OCI-M2 (cell line): Measurements from ENCODE around the gene NPVF.

Source experiments
- DNase-seq: peaks from one replicate; lab custom pipeline; 2025; ENCODE audit not compliant: unreplicated experiment; lab: John Stamatoyannopoulos, UW

Gene NPVF, protein sequence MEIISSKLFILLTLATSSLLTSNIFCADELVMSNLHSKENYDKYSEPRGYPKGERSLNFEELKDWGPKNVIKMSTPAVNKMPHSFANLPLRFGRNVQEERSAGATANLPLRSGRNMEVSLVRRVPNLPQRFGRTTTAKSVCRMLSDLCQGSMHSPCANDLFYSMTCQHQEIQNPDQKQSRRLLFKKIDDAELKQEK

DNA sequence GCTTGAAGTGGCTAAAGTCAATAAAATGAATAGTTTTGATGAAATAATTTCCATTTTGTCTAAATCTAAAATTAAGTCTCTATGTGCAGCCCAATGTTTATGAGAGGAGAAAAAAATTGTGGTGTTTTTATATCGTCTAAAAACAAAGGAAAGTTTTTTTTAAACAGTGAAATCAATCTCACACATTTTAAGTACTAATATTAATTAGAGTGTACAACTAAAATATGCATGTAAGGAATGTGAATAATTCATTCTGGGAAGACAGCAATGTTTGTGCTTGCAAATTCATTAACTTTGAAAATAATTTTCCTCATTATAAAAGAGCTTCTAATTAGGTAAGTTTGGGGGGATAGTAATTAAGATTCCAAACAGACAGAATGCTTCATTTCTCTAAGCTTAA is at the start of gene NPVF:
Gene NPVF (minus strand): TSS at position 101 of the 400 bp plus-strand sequence. CDS start 47 bp downstream, at position 54.
- no peak for DNase-seq

DNA sequence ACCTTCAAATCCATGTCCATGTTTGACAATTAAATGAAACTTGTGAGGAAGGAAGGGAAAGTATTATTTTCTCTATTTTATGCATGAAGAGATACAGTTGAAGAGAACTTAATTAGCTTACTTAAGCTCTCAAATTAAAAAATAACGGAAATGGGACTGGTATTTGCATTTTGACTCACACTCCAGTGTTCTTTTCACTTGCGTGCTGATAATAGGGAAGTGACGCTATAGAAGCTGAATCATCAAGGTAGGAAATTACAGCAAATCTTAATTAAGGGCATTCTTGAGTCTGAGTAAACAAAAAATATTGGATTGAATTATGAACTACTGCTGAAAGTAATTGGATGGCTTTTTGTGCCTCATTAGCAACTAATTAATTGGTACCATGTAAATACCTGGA is 44.0 kb upstream of the NPVF start:
- DNase-seq = no peak

DNA sequence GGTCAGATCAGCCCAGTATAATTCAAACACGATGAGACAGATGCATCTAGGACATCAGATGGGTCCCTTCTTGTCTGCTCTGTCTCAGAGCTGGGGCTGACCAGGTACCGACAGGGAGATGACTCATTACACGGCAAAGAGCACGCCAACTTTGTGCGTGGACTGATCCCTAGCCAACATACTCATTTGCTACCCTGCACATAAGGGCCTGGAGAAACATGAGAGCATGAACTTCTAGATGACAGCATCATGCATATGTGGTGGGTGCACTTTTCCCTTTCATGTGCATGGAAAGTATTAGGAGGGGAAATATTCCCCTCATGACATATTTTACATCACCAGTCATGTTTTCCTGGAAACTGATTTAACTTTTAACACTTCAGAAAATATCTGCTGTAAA is 35.1 kb upstream of the NPVF start:
- no peak for DNase-seq

DNA sequence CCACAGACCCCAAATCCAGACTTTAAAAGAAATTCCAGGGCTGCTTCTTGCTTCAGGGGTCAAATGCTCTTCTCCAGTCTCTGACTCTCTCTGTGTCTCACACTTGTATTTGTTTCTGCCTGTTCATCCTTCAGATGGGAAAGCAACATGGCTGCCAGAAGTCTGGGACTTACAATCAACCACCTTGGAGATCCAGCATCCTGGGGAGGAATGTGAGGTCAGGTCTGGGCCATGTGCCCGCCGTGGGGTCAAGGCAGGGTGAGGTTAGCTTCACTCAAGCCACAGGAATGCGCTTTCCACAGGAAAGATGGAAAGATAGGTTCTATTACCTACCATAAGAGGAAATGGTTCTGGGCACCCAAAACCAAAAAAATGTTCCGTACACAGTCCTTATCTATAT is 34.3 kb upstream of the NPVF start:
- no peak for DNase-seq

DNA sequence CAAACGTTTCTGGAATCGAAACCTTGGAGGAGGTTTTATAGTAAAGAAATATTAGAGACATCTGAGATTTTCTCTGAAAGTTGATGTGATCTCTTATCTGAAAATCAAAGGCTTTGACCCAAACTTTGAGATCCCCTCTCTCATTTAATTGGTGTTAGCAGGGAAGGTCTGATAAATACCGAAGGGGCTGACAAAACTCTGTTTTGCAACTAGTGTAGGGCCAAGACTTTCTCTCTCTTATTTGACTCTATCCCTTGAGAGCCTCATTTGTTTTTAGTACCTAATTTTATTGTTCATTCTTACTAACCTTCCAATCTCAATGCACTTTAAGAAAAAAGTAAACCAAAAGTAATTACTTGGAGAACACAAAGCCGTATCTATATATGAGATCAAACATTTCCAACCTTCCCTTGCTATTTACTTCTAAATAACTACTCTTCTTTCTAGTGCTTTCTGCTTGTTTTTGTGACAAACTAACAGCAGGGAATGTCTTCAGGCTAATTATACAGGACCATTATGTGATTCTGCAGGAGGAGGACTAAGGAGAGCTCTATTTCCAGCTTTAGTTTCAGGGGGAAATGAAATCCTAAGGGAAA is 33.4 kb upstream of the NPVF start:
- DNase-seq = no peak

DNA sequence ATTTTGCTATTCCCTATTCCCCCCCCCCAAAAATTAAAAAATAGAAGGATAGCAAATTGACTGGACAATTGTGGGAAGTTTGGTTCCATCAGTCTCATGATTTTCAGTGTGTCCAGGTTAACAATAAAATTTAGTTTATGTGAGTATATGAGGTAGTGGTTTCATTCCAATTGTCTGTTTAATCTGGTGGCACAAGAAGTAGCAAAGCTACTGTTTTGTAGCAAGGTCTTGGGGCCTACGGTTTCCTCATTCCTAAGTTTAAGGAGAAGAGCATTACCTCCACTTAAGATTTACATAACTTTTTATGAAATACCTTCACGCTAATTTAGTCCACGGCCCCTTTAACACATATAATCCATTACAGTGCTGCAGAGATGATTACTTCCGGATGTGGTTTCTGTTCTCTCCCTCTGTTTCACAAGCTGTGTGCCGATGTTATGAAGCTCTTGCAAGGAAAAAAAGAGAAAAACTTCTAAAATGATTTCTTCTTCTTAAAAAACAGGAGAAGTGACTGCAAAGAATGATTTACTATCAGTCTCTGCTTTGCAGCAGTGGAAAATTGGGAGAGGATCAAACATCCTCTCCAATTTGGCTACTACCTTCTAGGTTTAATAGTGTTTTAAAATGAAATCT is 32.7 kb upstream of the NPVF start:
- no peak for DNase-seq

DNA sequence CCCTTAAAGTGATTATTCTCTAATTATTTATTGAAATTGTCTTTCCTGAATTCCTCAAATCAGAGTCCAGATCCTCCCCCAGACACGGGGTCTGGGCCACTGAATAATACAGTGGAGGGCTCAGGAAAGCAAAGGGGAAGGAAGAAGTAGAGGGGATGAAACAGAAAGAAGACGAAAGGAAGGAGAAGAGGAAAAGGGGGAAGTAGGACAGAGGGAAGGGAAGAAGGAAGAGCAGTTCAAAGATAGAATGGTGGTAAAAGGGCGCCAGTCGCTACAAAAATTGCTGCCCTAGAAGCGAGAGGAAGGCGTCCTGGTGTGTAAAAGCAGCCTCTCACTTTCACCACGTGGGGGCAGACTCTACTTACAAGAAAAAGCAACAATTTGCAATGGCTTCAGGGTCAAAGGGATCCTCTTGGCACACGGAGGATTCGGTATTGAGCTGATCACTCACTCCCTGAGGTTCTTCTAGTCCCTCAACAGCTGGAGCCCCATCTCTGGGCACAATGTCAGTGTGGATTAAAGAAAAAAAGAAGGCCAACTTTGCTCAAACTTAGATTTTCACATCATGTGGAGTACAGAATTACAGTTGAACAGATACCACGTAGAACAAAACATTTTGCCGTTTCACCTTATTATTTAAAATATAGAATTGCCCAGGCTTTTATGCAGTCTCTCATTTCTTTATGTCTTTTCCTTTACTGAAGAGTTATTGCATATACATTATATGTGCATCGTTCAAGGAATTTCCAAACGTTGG is 31.4 kb upstream of the NPVF start:
- DNase-seq = no peak

DNA sequence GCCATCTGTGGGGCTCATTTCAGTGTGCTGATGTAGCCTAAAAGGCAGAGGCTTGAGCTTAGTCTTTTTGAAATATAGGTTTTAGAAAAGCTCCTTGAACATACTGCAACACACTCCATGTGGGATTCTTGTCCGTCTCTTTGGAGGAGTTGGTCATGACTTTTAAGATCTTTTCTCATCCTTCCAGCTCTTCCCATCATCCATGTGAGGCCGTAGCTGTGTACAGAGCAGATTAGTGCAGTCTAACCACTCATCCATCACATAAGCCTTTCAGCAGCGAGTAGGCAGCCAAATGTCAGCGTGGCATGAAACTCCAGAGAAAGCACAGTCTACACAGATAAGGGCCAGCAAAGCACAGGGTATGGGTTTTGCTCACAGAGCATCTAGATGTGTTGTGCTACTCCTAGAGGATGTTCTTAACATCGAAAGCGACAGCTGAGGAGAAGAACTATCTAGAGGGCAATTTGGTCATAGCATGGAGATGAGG is 28.1 kb upstream of the NPVF start:
- no peak for DNase-seq

DNA sequence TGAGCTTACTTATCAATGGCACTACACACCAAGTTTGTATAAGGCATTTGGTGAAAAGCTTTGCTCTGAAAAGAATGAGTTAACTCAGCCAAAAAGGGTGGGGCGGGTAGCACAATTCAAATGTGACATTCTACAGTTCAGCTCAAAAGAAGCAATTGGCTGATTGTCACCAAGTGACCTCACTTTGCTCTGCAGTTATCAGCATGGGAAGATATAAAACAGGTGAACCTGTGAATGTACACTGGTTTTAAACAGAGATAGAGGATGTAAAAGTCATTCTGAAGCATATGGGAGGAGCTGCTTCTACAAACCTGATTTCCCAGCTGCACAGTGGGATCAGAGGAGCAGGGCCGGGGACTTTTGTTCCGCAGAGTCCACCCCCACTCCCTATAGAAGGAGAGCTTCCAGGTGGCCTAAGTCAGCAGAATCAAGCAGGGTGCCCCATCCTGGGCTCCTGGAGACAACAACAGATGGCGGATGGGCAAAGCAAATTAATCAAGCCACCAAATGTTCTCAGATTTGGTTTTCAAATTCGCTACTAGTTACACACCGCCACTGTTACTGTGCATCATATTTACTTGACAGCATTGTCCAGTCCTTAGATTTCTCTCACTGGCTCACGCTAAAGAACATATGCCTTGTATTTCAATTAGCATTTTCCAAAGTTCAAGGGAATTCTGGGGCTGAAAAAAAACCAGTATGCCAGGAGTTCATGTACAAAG is 27.5 kb upstream of the NPVF start:
- DNase-seq = no peak

DNA sequence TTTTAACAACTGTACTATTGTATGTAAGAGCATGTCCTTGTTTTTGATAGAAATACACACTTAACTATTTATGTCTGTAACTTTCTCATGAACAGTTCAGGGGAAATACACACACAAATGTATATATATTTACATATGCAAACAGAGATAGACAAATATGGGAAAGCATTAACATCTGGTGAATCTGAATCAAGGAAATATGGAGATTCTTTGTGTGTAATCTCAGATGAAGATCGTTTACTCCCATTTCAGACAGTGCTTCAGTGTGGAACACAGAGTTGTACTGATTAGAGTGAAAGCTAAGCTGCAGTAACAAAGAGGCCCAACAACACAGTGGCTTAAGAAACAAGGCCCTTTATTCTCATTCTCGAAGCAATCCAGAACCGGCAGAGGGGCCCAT is 26.3 kb upstream of the NPVF start:
- no peak for DNase-seq

DNA sequence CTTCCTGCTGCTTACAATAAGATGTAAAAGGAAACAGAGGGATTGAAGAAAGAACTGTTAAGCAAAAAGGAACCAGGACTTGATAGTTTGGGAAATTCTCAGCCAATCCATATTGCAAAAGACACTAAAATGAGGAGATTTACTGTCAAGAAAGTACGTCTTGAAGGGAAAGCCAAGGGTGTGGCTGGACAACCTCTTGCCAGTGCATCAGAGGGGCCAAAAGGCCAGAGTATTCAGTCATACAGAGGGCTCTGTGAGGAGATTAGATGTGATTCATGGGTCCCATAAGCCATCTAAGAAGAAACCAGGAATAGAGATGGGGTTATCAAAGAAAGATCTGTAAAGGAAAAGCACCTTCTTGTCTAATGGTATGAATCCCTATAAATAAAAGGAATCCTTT is 25.4 kb upstream of the NPVF start:
- DNase-seq = no peak

DNA sequence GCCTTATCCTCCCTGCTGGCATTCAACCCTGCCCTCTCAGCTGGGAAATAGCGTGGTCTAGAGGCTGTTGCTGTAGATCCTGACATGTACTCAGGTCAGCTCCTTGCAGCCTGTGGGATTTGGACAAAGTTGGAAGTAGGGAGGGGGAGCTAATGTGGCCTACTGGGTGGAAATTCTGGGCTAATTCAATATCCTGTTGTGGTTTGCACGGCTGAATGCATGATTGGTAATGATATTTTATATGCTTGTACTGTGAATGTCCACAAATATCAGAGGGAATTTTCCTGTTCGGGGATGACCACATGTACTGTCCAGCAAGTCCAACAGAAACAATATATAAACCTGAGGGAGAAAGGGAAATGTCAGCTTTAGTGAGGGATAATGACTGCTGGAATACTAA is 22.1 kb upstream of the NPVF start:
- DNase-seq = no peak

DNA sequence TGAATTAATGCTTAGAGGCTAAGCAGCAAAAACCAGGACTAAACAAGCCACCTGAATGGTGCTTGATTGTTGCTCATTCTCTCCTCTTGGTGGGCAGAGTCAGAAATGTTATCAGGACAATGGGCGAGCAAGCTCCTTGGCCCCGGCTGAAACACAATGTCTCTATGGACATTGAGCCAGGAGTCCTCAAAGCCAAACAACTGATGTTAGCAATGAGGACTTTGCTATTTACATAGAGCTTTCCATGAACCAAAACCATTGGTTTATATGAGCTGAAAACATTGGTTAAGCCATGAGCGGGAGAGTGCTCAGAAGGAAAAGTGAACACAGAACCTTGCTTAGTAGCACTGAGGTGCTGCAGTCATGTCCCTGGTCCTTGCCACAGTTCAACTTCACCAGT is 21.5 kb upstream of the NPVF start:
- no peak for DNase-seq

DNA sequence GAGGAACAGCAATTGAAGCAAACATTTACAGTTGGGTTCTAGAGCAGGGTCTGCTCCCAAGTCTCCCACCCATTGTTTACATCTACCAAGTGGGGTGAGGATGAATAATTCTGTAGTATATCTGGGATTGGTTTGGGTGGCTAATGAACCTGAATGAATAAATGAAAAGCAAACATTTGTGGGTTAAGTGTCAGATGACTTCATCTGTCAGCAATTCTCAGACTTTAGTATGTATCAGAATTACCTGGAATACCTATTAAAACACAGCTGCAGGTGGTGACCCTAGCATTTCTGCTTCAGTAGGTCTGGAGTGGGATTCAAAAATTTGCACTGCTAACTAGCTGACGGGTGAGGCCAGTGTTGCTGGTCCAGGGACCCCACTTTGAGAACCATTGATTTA is 18.0 kb upstream of the NPVF start:
- no peak for DNase-seq

DNA sequence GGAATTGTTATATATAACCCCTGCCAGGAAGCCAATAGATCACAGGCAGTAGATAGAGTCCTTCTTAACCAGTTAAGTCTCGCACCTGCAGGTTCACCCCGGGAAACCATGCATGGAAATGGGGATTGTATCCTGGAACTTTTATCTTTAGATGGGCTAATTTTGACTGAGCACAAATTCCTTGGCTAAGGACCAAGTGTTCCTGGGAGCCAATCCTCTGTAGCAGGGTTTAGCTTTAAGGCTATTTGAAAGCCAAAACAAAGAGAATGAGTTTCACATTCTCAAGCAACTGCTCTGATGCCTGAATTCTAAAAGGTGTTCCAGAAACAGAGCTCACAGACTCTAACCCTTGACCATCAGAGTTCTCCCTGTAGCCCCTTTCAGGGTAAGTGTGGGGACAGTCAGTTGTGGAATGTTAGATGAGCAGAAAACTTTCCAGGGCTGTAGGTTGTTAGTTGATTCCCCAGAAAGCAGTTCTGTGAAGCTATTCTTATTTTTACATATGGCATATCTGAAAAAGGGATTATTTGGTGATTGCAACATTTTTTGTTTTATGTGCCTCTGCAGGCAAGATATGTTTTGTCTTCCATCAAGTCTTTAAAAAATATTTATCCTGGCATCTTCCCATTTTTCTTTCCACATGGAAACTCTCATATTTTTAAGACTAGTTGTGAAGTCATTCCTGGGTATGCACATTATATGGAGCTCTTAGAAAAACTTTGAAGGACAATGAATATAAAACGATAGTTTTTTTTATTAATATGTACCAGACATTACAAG is 16.2 kb upstream of the NPVF start:
- no peak for DNase-seq

DNA sequence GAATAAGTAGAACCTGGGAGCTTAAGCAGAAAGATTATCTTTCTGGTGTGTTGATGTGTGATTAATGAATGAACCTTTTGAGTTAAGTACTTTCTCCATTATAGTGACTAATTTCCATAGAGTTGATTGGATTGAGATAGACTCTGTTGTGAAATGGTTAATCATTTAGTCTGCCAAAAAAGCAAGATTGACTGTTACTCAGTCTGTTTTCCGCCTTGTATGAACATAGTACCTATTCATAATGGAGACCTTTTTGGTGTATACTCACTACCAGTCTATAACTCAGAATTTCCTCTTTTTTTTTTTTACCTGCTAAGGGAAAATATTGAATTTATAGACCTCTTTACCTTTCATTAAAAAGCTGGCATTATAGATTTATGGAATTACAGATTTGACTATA is 14.4 kb upstream of the NPVF start:
- DNase-seq = no peak

DNA sequence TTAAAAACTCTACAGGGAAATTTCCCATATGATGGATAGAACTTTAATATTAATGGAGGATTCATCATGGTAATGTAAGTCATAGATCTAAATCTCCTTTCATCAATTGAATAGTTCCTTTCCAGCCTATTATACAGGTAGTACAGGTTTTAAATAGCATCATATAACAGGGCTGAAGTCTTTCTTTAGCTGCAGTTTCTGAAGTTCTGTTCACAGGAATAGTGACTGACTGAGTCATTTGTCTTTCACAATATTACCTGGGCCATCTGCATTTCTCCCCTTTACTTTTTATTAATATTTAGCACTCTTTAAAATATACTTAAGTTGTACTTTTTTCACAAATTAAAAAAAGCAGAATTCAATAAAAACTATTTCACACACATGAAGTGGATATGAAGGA is 12.6 kb upstream of the NPVF start:
- DNase-seq = no peak

DNA sequence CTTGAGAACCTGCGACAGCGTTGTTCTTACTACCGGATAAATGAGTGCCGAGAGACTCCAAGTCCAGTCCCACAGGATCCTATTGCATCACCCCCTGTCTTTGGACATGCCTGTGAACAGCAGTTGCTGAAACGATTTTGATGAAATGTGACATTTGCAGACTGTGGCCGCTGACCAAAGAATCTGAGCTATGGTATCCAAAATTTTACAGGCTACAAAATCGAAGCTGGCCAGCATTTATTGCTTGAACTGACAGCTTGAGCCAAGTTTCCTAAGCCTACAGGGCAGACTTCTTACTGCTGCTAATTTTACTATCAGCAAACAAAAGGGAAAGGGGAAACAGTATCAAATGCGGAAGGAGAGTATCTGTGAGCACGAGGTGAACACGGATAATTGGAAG is 12.1 kb upstream of the NPVF start:
- DNase-seq = no peak

DNA sequence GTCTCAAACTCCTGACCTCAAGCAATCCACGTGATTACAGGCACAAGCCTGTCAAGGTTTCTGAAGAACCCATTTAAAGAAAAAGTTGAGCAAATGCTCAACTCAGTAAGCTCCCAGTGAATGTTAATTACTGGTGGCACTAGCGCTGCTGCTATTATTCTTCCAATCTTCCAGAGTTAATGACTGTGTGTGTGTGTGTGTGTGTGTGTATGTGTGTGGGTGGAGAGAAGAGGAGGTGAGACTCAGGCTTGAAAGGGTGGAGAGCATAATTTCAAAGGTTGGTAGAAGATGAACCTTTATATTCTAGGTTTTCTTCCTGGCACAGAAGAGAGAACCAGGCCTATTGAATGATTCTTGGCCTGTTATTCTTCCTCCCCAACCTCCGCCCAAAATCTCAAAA is 11.6 kb upstream of the NPVF start:
- DNase-seq = no peak

DNA sequence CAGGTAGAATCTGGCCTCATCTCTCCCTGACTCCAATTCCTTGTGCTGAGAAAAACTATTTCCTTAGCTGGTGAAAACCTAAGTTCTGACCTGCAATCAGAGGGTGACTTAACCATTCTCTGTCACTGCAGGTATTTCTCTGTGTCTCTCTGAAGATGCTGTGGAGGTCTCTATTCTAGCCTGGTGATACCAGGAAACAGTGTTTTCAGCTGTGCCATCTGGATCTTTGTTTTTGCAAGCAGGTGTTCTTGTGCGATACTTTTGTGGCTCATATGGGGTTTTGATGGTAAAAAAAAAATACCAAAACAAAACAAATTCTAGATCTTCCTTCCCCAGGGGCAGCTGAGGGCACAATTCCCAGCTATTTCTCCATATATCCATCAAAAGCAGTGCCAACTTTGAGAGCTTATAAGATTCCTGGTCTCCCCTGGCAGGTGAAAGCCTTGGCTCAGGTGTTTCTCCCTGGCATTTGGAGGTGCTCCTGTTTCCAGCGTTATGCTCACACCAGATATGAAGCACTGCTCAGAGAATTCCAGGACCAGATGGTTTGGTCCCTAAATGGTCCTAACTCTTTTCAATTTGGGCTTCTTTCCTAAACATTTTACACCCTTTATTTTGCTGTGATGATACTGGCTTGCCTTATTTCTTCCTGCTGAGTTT is 9.9 kb upstream of the NPVF start:
- DNase-seq = no peak
